CD4-positive, alpha-beta T cell treated with Interferon gamma for 1 hour (primary cell): ENCODE data around the gene CHRNA4.
"Not testable (repeated sequence)": the region's sequence is repeated elsewhere in the genome, so short reads cannot be mapped to it uniquely, and the experiment has no call there.

ENCODE experiments used
- DNase-seq: peaks from one replicate; pipeline ENCODE4 v3.0.0-alpha.2; 2020

Gene CHRNA4

DNA sequence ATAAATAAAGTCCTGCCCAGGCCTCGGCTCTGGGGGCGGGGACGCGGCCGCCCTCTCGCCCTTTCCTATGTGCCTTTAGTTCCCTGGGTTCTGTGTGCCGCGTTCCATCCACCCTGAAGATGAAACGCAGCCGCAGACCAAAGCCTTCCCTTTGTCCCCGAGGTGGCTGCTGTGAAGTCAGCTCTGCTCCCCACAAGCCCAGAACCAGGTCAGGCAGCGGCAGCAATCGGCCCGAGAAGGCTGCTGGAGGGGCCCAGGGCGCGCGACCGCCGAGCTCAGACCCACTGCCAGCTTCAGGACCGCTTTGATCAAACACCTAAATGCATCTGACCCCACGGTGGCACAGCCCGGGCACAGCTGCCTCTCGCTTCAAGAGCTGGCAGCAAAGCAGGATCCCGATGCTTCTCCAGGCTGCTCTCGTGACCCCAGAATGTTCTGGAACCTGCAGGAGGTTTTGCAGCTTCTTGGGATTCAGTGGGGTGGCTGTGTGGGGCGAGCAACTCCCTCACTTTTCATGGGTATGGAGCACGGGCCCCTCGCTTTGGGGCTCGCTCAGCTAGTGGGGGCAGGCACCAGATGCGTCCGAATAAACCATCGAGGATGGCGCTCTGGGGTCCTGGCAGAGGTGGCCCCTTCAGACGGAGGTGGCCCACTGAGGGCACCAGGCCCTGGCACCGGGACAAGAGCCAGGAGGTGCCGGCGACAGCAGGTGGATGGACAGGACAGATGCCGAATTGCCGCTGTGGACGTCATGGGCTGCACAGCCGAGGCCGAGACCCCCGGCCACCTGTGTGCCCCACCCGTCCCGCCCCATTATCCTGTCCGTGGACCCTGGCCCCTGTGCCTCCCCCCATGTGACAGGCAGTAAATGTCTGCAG, 13.0 kb downstream of the CHRNA4 start:
- no peak for DNase-seq

DNA sequence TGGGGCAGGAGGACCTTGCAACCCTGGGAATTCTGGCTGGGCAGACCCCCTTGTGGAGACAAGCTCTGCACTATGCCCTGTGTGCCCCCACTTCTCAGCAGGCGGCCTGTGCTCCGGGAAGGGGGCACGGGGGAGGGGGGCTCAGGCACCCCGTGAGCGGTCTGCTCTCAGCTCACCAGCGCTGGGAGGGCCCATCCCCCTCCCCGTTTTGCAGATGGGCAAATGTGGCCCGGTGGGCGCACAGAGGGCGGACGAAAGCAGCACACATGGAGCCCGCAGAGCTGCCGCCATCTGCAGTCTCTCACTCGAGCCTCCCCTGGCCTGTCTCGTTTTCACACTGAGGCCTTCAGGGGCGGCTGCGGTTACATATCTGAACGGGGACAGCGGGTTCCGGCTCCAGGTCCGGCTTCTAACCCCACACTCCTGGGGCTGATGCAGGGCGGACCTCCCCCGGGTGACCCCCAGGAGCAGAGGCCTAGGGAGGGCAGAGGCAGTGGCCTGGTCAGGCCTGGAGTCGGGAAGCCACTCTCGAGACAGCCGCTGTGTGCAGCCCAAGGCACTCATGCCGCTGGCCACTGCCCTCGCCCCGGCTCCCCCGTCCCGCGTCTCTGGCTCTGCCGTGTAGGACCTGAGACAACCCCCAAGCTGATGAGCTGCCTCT, 13.9 kb downstream of the CHRNA4 start:
- no peak for DNase-seq

DNA sequence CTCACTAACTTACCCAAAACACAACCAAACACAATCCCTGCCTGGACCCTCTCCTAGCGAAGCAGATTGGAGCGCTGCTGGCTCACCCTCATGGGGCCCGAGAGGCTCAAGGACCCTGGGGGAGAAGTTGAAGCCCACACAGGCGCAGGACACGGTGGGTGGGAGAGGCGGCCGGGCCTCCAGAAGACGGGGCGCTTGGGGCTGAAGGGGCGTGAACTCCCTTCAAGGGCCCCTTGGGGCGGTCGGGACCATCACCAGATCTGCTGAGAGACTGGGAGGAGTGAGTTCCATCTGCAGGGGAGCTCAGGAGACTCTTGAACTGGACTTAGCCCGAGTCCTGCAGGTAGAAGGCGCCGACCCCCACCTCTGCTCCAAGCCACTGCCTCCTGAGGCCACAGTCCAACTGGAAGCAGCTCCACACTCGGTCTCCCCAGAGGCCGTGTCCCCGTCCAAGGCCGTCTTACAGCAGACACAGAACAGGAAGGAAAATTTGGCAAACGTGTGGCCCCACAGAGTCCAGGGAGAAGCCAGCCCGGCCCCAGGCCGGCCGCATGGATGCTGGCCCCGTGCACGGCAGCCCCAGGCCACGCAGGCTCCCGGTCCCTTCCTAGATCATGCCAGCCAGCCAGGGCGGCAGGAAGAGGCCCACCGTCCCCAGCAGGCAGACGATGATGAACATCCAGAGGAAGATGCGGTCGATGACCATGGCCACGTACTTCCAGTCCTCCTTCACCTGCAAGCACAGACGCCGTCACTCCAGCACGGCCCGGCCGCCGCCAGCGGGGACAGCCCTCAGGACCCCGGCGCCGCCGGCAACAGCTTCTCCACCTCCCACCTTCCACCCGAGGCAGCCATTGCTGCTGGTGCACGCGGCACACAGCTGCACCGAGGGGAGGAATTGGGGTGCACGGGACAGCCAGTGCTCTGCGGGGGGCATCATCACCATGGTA, 14.7 kb downstream of the CHRNA4 start:
- no peak for DNase-seq

- no peak for DNase-seq
Observed at GRCh38 chr20:63345328-63346100, 15.6 kb downstream of the CHRNA4 start.

- DNase-seq: no peak
Observed at GRCh38 chr20:63344616-63345327, 16.4 kb downstream of the CHRNA4 start.

- no peak for DNase-seq
Observed at GRCh38 chr20:63343460-63344445, 17.4 kb downstream of the CHRNA4 start.

DNA sequence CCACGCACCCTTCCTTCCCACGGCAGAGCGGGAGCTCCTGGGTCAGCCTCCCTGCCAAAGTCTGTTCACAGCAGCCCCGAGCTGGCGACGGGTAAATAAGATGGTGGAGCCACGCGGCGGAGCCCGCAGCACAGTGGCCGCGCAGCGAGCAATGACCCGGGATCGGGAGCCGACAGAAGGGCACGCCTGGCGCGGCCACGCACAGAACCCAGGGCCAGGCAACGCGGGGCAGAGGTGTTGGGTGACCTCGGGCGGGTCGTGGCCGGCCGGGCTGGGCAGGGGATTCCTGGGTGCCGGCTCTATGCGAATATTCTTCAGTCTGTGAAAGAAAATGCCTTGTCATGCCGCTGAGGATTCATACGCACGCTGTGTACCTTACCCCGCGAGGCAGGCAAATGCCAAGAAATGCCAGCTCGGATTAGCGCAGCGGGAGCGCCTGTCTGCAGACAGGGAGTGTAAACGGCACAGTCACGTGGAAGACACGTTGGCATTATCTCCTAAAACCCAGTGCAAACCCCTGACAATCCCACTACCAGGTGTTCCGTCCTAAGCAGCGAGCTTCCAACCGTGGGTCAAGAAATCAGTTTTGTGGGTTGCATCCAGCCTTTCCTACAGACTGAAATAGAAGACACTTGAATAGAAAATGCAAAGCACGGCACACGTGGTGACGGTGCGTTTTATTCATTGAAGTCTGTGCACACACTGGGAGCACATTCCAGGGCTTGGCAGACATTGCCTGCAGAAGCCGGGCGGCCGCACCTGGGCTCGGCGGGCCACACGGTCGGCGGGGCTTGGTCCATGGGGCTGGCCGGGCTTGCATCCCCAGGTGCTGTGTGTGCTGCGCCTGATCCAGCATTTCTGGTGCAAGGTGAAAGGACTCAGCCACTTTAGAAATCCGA, 18.3 kb downstream of the CHRNA4 start:
- no peak for DNase-seq

DNA sequence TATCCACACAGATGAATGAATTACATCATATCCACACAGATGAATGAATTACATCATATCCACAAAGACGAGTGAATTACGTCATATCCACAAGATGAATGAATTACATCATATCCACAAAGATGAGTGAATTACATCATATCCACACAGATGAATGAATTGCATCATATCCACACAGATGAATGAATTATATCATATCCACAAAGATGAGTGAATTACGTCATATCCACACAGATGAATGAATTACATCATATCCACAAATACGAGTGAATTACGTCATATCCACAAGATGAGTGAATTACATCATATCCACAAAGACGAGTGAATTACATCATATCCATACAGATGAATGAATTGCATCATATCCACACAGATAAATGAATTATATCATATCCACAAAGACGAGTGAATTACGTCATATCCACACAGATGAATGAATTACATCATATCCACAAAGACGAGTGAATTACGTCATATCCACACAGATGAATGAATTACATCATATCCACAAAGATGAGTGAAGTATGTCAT, 20.9 kb downstream of the CHRNA4 start:
- DNase-seq: not testable (repeated sequence)

GRCh38 chr20:63339154-63340094, 21.7 kb downstream of the CHRNA4 start:
- not testable (repeated sequence) for DNase-seq

- DNase-seq: no peak
Observed at GRCh38 chr20:63337786-63338420, 23.2 kb downstream of the CHRNA4 start.

DNA sequence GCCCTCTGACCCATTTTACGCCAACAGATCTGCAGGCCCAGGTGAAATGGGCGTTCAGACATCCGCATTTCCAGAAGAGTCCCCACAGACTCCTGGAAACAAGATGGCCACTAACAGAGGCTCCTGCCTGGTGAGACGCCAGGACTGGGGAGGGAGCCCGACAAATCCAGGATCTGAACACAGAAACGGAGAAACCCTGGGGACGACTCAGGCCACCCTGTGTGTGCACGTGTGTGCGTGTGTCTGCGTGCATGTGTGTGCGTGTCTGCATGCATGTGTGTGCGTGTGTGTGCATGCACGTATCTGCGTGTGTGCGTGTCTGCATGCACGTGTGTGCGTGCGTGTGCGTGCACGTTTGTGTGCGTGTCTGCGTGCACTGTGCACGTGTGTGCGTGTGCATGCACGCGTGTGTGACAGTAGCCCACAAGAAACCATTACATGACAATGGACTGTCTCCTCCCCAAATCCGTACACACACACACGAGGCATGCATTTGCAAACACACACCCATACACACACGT, 24.9 kb downstream of the CHRNA4 start:
- DNase-seq: no peak

DNA sequence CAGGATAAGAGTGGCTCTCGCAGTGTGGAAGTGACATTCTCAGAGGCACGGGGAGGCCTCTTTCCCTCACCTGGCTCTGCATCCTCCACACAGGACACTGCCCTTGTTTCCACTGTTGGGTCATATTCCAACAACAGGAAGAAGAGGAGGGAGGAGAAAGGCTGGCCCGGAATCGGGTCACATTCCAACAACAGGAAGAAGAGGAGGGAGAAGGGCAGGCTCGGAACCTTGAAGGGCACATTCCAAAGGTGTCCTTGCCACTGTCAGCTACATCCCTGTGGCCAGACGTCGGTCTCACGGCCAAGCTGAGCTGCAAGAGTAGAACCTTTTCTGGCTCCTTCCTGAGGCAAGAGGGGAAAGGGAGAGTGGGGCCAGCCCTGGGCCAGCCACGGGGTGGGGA, 25.4 kb downstream of the CHRNA4 start:
- no peak for DNase-seq

DNA sequence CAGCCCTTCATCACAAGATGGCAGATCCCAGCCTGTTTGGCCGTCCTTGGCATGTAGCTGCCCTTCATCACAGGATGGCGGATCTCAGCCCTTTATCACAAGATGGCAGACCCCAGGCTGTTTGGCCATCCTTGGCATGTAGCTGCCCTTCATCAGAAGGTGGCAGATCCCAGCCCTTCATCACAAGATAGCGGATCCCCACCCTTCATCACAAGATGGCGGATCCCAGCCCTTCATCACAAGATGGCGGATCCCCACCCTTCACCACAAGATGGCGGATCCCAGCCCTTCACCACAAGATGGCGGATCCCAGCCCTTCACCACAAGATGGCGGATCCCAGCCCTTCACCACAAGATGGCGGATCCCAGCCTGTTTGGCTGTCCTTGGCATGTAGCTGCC, 26.1 kb downstream of the CHRNA4 start:
- not testable (repeated sequence) for DNase-seq

DNA sequence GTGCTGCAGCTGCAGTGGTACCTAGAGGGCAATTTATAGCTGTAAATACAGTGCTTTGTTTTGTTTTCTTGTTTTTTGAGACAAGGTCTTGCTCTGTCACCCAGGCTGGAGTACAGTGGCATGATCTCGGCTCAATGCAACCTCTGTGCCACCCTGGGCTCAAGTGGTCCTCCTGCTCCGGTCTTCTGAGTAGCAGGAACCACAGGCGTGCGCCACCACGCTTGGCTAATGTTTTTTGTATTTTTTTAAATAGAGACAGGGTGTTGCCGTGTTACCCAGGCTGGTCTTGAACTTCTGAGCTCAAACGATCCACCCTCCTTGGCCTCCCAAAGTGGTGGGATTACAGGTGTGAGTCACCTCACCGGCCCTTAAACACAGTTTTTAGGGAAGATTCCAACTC, 26.8 kb downstream of the CHRNA4 start:
- DNase-seq: no peak

DNA sequence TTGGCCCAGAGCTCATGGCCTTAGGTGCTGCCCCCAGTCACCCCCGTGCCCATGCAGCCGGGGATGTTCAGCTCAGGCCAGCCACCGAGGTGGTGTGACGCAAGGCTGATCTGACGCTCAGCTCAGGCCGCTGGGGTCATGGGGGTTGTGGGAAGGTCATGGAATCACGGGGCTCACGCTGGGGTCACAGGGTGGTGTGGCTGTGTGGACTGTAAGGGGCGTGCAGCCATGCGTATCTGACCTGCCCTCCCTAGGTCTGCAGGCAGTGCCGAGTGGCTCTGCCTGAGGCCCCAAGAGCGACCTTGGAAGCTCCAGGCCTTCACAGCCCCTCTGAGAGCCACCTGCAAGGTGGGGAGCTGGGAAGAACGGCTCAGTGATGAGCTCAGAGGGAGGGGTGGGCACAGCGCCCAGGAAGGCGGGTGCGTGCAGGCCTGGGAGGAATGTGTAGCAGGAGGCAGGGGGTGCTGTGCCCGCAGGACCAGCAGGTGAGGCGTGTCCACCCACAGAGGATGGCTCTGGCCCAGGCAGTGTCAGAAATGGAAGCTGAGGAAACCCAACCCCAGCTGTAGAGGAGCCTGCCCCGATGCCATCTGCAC, 27.8 kb downstream of the CHRNA4 start:
- DNase-seq: no peak

- DNase-seq: no peak
Observed at GRCh38 chr20:63332488-63333240, 28.5 kb downstream of the CHRNA4 start.
